OCI-LY7 (cell line): ENCODE results near the gene EPHB1.

Experiments
- CTCF ChIP-seq: fragments of 200-600 bp; sonication (generic); conservative IDR thresholded peaks from 2 replicates; pipeline ENCODE4 v1.5.1; 2014; ENCODE audit warnings: mild to moderate bottlenecking, antibody characterized with exemption, low read length, moderate library complexity, mixed read lengths
- EZH2phosphoT487 ChIP-seq: fragments of 200-600 bp; sonication (generic); IDR thresholded peaks from 2 replicates; pipeline ENCODE4 v1.6.1; 2018; ENCODE audit warnings: low read depth, borderline replicate concordance, mild to moderate bottlenecking, mixed run types, antibody characterized with exemption, low read length, moderate library complexity, mixed read lengths

- no peak for TF ChIP-seq CTCF
- TF ChIP-seq EZH2phosphoT487 = no peak
These were observed 68.9 kb downstream of the EPHB1 start for GRCh38 chr3:134863915-134864314.
